Measurements from ENCODE around the gene CRYGN.

The CRYGN gene

GRCh38 chr7:151425670-151426440, 14.1 kb downstream of the CRYGN start:
- peak; percentile 60 for DNase-seq
- Histone ChIP-seq H3K27ac (peak overlapping the region; percentile 43), H3K27me3 (replicated peaks) (no peaks in the 10 kb centered on the region), H3K4me3 (ENCODE audit: low read depth, low read length) (no peak overlapping the region), H3K36me3 (replicated peaks) (no peaks in the 10 kb centered on the region)
- no peak for TF ChIP-seq CTCF (IDR thresholded peaks at IDR 0.05; ENCODE audit: low read depth, low read length, missing control alignments)
- in situ Hi-C loops (cut with HindIII; ENCODE audit: low pct_ligation_motif_present, low sequenced_read_pairs), result no loop called here

- H3K27me3 ChIP-seq (replicated peaks), result no peaks in the 10 kb centered on the region
- TF ChIP-seq CTCF (IDR thresholded peaks at IDR 0.05; ENCODE audit: low read depth, low read length, missing control alignments), result no peak
- H3K4me3 ChIP-seq (ENCODE audit: low read depth, low read length), result no peak overlapping the region
- no peak for DNase-seq
- in situ Hi-C loops (cut with HindIII; ENCODE audit: low pct_ligation_motif_present, low sequenced_read_pairs), result no loop called here
- H3K27ac ChIP-seq, result no peak overlapping the region
- no peaks in the 10 kb centered on the region for H3K36me3 ChIP-seq (replicated peaks)
These were observed 15.1 kb downstream of the CRYGN start for GRCh38 chr7:151424799-151425198.

- no peak overlapping the region for H3K4me3 ChIP-seq (ENCODE audit: low read depth, low read length)
- in situ Hi-C loops (cut with HindIII; ENCODE audit: low pct_ligation_motif_present, low sequenced_read_pairs), result no loop called here
- no peaks in the 10 kb centered on the region for H3K27me3 ChIP-seq (replicated peaks)
- DNase-seq, result no peak
- no peak for TF ChIP-seq CTCF (IDR thresholded peaks at IDR 0.05; ENCODE audit: low read depth, low read length, missing control alignments)
- H3K27ac ChIP-seq, result no peak overlapping the region
- H3K36me3 ChIP-seq (replicated peaks), result no peaks in the 10 kb centered on the region
These were observed 16.0 kb downstream of the CRYGN start for GRCh38 chr7:151423936-151424335.

GRCh38 chr7:151423226-151423625, 16.7 kb downstream of the CRYGN start:
- Histone ChIP-seq H3K36me3 (replicated peaks) (no peaks in the 10 kb centered on the region), H3K4me3 (ENCODE audit: low read depth, low read length) (no peak overlapping the region), H3K27me3 (replicated peaks) (no peaks in the 10 kb centered on the region), H3K27ac (no peak overlapping the region)
- TF ChIP-seq CTCF (IDR thresholded peaks at IDR 0.05; ENCODE audit: low read depth, low read length, missing control alignments), result no peak
- no peak for DNase-seq
- in situ Hi-C loops (cut with HindIII; ENCODE audit: low pct_ligation_motif_present, low sequenced_read_pairs), result no loop called here

- no peak overlapping the region for H3K27ac ChIP-seq
- no peak overlapping the region for H3K4me3 ChIP-seq (ENCODE audit: low read depth, low read length)
- H3K36me3 ChIP-seq (replicated peaks), result no peaks in the 10 kb centered on the region
- H3K27me3 ChIP-seq (replicated peaks), result no peaks in the 10 kb centered on the region
- no peak for TF ChIP-seq CTCF (IDR thresholded peaks at IDR 0.05; ENCODE audit: low read depth, low read length, missing control alignments)
- in situ Hi-C loops (cut with HindIII; ENCODE audit: low pct_ligation_motif_present, low sequenced_read_pairs), result no loop called here
- no peak for DNase-seq
These were observed 17.7 kb downstream of the CRYGN start for GRCh38 chr7:151422212-151422611.

- H3K4me3 ChIP-seq (ENCODE audit: low read depth, low read length), result no peak overlapping the region
- no peak for TF ChIP-seq CTCF (IDR thresholded peaks at IDR 0.05; ENCODE audit: low read depth, low read length, missing control alignments)
- in situ Hi-C loops (cut with HindIII; ENCODE audit: low pct_ligation_motif_present, low sequenced_read_pairs), result no loop called here
- DNase-seq, result no peak
- H3K27ac ChIP-seq, result no peak overlapping the region
- H3K36me3 ChIP-seq (replicated peaks), result no peaks in the 10 kb centered on the region
- peaks cover 1% of the 10 kb centered on the region for H3K27me3 ChIP-seq (replicated peaks)
These were observed 19.8 kb downstream of the CRYGN start for GRCh38 chr7:151420144-151420543.

Measured in brain microvascular endothelial cell (primary cell).